PC-3 (cell line): ENCODE data around the gene UBE2D4. TPM values are rescaled to one million over a fixed set of nuclear protein-coding genes. Genes with fewer than 3 reads are reported as not detected.
A peak's percentile ranks its signal among the peaks of the same experiment; 100 is the strongest.
"Not testable (repeated sequence)": the region's sequence is repeated elsewhere in the genome, so short reads cannot be mapped to it uniquely, and the experiment has no call there.

Source experiments
- ATAC-seq: fragments of 200-7000 bp; cut with Tn5 transposase; 2 replicates; pipeline ENCODE4 v1.9.1; 2020; ENCODE audit warnings: mild to moderate bottlenecking, moderate library complexity
- BruUV-seq: library from RNA; stranded (reverse); fragments of 400-500 nt; replicated peaks from 2 replicates; lab custom pipeline; 2021; lab: Mats Ljungman, UMichigan
- CTCF ChIA-PET: fragments of 300-600 bp; sonication (Branson Sonifier 250); formaldehyde crosslinking; loops from one replicate; lab custom pipeline; 2022; ENCODE audit warnings: antibody characterized with exemption; lab: Charles Lee
- POLR2A ChIA-PET: fragments of 300-600 bp; sonication (Branson Sonifier 250); formaldehyde crosslinking; loops from one replicate; lab custom pipeline; 2022; ENCODE audit warnings: antibody characterized with exemption; ENCODE audit not compliant: unreplicated experiment; lab: Charles Lee
- DNase-seq: peaks from one replicate; pipeline ENCODE4 v3.0.0-alpha.2; 2015
- H2AFZ ChIP-seq: fragments of 300-600 bp; sonication (generic); 2 replicates; pipeline ENCODE4 v1.6.0; 2016; ENCODE audit warnings: antibody characterized with exemption, low read length
- H3F3A ChIP-seq: fragments of 300-600 bp; sonication (generic); one replicate; pipeline ENCODE4 v1.6.0; 2017; ENCODE audit warnings: antibody characterized with exemption, low read length, control low read depth, mild to moderate bottlenecking; ENCODE audit not compliant: unreplicated experiment
- H3K27ac ChIP-seq: fragments of 300-600 bp; sonication (generic); 2 replicates; pipeline ENCODE4 v1.5.1; 2016; ENCODE audit warnings: mild to moderate bottlenecking, low read length
- H3K27me3 ChIP-seq: fragments of 300-600 bp; sonication (generic); 2 replicates; pipeline ENCODE4 v1.6.1; 2016; ENCODE audit warnings: low read length, mixed read lengths
- H3K36me3 ChIP-seq: fragments of 300-600 bp; sonication (generic); 2 replicates; pipeline ENCODE4 v1.6.1; 2016; ENCODE audit warnings: low read depth, mixed run types, low read length, mixed read lengths
- H3K4me1 ChIP-seq: fragments of 300-600 bp; sonication (generic); 2 replicates; pipeline ENCODE4 v1.5.1; 2016; ENCODE audit warnings: low read length; ENCODE audit not compliant: insufficient read depth
- H3K4me2 ChIP-seq: fragments of 300-600 bp; sonication (generic); 2 replicates; pipeline ENCODE4 v1.6.0; 2016; ENCODE audit warnings: low read length
- H3K4me3 ChIP-seq: fragments of 300-600 bp; sonication (generic); 2 replicates; pipeline ENCODE4 v1.5.1; 2016; ENCODE audit warnings: mild to moderate bottlenecking, low read length, mixed read lengths
- H3K79me2 ChIP-seq: fragments of 300-600 bp; sonication (generic); 2 replicates; pipeline ENCODE4 v1.6.1; 2017; ENCODE audit warnings: low read length, mixed read lengths
- H3K9ac ChIP-seq: fragments of 300-600 bp; sonication (generic); 2 replicates; pipeline ENCODE4 v1.6.0; 2016; ENCODE audit warnings: mild to moderate bottlenecking, low read length
- H3K9me2 ChIP-seq: fragments of 300-600 bp; sonication (generic); replicated peaks from 2 replicates; pipeline ENCODE4 v1.6.1; 2016; ENCODE audit warnings: mixed run types, low read length, mixed read lengths
- H3K9me3 ChIP-seq: fragments of 300-600 bp; sonication (generic); 2 replicates; pipeline ENCODE4 v1.6.1; 2016; ENCODE audit warnings: low read length, mixed read lengths
- H4K20me1 ChIP-seq: fragments of 300-600 bp; sonication (generic); 2 replicates; pipeline ENCODE4 v1.6.1; 2016; ENCODE audit warnings: low read length, mixed read lengths
- intact Hi-C: fragments of 100-400 bp; cut with micrococcal nuclease; formaldehyde crosslinking; loops from 2 replicates; pipeline ENCODE4 v1.9.0; 2023
- total RNA-seq: library from RNA; depleted of rRNA; stranded (reverse); fragments of >200 nt; gene quantifications from 2 replicates; pipeline ENCODE4 v1.2.3, GENCODE V29; 2014
- TF ChIP-seq, protein P1 (sequence below): fragments of 300-600 bp; sonication (generic); conservative IDR thresholded peaks from 2 replicates; pipeline ENCODE4 v1.5.1; 2017; ENCODE audit warnings: antibody characterized with exemption, low read depth, mild to moderate bottlenecking, low read length

UBE2D4 gene
- total RNA-seq, 1 experiment from 2014 or later, result 11.8 TPM

DNA sequence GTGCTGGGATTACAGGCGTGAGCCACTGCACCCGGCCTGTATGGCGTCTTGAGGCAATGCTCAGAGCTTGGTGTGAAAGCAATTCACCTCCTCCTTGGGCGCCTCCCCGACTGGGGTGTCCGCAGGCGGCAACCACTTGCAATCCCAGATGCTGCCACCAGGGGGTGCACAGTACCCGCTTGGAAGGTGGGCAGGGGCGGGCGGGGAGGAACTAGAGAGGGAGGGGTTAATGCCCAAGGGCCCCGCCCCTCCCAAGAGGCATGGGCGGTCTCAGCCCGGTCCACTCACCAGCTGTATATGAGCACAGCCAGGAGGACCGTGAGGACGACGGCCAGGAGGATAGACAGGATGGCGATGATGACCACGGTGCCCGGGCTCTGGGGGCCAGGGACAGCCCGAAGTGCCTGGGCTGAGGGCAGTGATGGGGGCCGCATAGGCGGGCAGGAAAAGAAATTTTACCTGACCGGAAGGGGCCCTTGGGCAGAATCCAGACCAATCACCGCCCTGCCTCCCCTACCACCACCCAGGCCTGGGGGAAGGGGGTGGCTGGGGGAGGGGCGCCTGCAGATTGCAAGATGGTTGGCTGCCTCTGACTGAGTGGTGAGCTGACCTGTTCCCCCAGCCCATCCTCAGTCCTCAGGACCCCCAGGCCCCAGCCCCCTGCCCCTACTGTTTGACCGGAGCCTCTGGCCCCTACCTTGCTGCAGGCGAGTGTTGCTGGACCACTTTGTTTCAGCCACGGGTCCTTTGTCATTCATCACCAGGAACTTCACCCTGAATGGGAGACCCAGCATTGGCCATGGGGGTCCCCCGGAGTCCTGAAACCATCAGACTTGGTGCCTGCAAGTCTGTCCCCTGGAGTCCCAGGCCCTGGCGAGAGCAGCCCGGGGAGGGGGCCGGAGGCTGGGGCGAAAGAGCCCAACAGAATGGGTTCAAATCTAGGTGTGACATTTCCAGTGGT lies 59.9 kb downstream of the UBE2D4 start:
- H3K36me3 ChIP-seq, H3K27ac ChIP-seq, H2AFZ ChIP-seq, H3K9ac ChIP-seq, H3F3A ChIP-seq, H3K79me2 ChIP-seq, H3K4me2 ChIP-seq, intact Hi-C loops, H3K27me3 ChIP-seq, H4K20me1 ChIP-seq, H3K4me1 ChIP-seq, H3K9me2 ChIP-seq, H3K9me3 ChIP-seq, BruUV-seq, POLR2A ChIA-PET, H3K4me3 ChIP-seq, CTCF ChIA-PET: not testable (repeated sequence)
- TF ChIP-seq, protein P1, sequence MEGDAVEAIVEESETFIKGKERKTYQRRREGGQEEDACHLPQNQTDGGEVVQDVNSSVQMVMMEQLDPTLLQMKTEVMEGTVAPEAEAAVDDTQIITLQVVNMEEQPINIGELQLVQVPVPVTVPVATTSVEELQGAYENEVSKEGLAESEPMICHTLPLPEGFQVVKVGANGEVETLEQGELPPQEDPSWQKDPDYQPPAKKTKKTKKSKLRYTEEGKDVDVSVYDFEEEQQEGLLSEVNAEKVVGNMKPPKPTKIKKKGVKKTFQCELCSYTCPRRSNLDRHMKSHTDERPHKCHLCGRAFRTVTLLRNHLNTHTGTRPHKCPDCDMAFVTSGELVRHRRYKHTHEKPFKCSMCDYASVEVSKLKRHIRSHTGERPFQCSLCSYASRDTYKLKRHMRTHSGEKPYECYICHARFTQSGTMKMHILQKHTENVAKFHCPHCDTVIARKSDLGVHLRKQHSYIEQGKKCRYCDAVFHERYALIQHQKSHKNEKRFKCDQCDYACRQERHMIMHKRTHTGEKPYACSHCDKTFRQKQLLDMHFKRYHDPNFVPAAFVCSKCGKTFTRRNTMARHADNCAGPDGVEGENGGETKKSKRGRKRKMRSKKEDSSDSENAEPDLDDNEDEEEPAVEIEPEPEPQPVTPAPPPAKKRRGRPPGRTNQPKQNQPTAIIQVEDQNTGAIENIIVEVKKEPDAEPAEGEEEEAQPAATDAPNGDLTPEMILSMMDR, result peak; percentile 37; the same call in 1 of the 2 replicates
- peak; percentile 60 for DNase-seq
- peak; percentile 93 for ATAC-seq

DNA sequence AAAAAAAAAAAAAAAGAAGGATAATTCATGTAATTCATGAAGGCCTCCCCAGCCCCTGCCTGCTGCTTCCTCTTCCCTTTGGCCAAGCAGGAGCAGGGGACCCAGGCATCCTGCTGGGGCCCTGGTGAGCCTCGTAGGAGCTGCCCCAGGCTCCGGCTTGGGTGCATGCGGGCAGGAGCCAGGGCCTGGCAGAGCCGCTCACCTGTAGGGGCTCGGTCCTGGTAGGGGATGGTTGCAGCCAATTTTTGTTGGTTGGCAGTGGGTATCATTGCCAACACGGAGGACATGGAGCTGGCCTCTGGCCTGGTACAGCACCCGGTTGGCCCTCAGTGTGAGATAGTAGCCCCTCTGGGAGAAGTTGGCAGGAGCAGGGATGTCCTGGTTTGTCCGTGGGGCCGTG lies 61.2 kb downstream of the UBE2D4 start:
- H3K36me3 ChIP-seq, BruUV-seq, H3K9ac ChIP-seq, H3F3A ChIP-seq, H3K4me2 ChIP-seq, H3K27ac ChIP-seq, H3K4me1 ChIP-seq, DNase-seq, H3K4me3 ChIP-seq, H3K9me3 ChIP-seq, ATAC-seq, H3K79me2 ChIP-seq, CTCF ChIA-PET, H3K27me3 ChIP-seq, H4K20me1 ChIP-seq, H2AFZ ChIP-seq, intact Hi-C loops, POLR2A ChIA-PET, H3K9me2 ChIP-seq: not testable (repeated sequence)

DNA sequence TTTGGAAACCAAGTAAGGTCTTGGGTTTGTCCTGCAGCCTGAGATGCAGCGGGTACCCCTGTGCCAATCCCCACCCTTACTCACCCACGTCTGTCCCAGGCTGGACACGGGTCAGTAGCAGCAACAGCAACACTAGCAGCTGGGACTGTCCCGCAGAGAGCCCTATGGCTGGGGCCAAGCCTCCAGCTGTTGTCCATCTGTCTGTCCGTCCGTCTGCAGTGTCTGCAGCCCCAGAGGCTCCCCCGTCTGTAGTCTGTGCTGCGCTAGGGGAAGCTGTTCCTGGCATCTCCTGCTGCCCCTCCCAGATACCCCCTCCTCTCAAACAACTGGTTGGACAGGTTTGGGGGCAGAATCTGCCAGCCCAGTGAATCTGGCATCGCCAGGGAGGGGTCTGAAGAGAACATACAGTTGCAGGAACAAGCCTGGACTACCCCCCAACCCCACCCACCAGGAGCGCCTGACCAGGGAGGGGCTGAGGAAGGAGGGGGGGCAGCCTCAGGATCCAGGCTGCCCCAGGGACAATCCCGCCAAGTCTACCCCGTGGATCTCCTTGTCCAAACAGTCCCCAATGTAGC lies 63.9 kb downstream of the UBE2D4 start:
- H3K9ac ChIP-seq, H3K4me3 ChIP-seq, H3K4me1 ChIP-seq, H3K36me3 ChIP-seq, H3K79me2 ChIP-seq, H4K20me1 ChIP-seq, BruUV-seq, H3K27ac ChIP-seq, H3K27me3 ChIP-seq, DNase-seq, ATAC-seq, POLR2A ChIA-PET, intact Hi-C loops, H2AFZ ChIP-seq, H3K9me2 ChIP-seq, H3K4me2 ChIP-seq, H3K9me3 ChIP-seq, CTCF ChIA-PET, H3F3A ChIP-seq: not testable (repeated sequence)

DNA sequence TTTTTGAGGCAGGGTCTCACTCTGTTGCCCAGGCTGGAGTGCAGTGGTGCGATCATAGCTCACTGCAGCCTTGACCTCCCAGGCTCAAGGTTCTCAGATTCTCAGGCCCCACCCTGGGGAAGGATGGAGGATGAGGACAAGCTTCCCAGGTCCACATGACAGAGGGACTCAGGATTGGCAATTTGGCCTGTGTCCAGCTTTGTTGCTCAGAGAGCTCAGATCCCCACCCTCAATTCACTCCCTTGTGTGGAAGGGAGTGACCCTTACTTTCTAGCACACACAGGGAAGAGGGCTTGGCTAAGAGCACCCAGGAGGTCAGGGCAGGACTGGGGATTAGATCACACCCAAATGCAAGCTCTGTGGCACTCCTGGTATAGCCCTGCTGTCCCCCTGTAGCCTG lies 64.6 kb downstream of the UBE2D4 start:
- H4K20me1 ChIP-seq, CTCF ChIA-PET: not testable (repeated sequence)

DNA sequence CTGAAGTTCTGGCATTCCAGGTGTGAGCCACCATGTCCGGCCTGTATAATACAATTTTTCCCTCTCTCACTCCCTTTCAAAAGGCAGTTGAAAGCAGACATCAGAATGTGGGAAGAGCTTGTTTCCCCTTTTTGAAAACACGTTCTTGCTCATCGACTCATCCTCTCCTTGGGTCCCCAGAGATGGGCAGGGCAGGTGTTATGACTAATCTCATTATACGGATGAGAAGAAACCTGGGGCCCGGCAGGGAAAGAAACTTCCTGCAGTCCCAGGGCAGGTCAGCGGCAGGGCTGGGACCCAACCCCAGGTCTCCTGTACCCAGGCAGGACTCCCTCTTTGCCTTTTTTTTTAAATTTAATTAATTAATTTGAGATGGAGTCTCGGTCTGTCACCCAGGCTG lies 66.7 kb downstream of the UBE2D4 start:
- H3K27ac ChIP-seq, H3K9me2 ChIP-seq, intact Hi-C loops, H3K79me2 ChIP-seq, H3K4me3 ChIP-seq, H3F3A ChIP-seq, H3K9ac ChIP-seq, BruUV-seq, H3K27me3 ChIP-seq, H2AFZ ChIP-seq, H3K9me3 ChIP-seq, H3K4me2 ChIP-seq, H4K20me1 ChIP-seq, CTCF ChIA-PET, H3K36me3 ChIP-seq, H3K4me1 ChIP-seq: not testable (repeated sequence)
- peak; percentile 97 for ATAC-seq
- peak; percentile 63 for DNase-seq
- POLR2A ChIA-PET, result interaction anchor here (0.7 kb wide), 1 partner anchor 49 kb away, joined by 3 read pairs; no protein-coding TSS in a partner anchor

More for the DNA sequence above, 64.6 kb downstream of the UBE2D4 start:
- BruUV-seq, ATAC-seq, H3K27ac ChIP-seq, POLR2A ChIA-PET, H3K36me3 ChIP-seq, H3K4me3 ChIP-seq, H3K9me2 ChIP-seq, H3K4me2 ChIP-seq, DNase-seq, H3F3A ChIP-seq, H3K27me3 ChIP-seq, H2AFZ ChIP-seq, H3K79me2 ChIP-seq, H3K9me3 ChIP-seq, intact Hi-C loops, H3K4me1 ChIP-seq, H3K9ac ChIP-seq: not testable (repeated sequence)

DNA sequence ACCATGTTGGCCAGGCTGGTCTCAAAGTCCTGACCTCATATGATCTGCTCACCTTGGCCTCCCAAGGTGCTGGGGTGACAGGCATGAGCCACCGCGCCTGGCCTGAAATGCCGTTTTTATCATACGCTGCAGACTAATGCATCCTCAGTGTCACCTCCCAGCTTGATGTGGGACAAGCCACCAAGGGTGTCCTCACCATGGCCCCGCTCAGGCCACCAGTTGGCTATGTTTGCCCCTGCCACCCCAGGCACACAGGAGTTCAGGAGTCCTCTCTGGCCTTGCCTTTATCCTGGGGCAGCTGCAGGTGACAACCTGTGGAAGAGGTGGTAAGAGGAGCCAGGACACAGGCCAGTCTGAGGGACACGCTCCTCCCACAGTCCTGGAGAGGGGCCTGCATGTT lies 68.4 kb downstream of the UBE2D4 start:
- H4K20me1 ChIP-seq, BruUV-seq, H3K79me2 ChIP-seq, H3F3A ChIP-seq, H3K27me3 ChIP-seq, H3K4me1 ChIP-seq, H3K27ac ChIP-seq, intact Hi-C loops, H3K36me3 ChIP-seq, H3K9me2 ChIP-seq, ATAC-seq, H3K4me3 ChIP-seq, H3K4me2 ChIP-seq, DNase-seq, POLR2A ChIA-PET, CTCF ChIA-PET, H3K9ac ChIP-seq, H2AFZ ChIP-seq, H3K9me3 ChIP-seq: not testable (repeated sequence)
